ENCODE data around the gene TM4SF1.

TM4SF1 gene

DNA sequence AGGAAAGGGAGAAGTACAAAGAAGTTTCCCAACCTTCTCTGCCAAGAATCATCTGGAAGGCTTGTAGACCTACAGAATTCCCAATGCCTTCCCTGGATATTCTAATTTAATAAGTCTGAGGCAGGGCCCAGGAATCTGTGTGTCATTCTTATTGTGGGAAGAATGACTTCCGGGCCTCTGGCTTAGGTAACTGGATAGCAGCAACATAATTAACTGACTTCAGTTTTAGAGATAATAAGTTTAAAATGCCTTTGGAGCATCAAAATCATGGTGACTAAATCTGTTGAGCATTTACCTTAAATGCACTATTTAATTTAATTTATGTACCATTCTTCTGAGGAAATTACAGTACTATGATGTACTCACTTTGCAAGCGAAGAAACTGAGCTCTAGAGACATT, 44.3 kb upstream of the TM4SF1 start:
- H3K36me3 ChIP-seq (replicated peaks; ENCODE audit: insufficient read depth, low read length): no peaks in the 10 kb centered on the region
- no peak overlapping the region for H3K27ac ChIP-seq (ENCODE audit: low read length)
- H3K27me3 ChIP-seq (replicated peaks; ENCODE audit: insufficient read depth, low read length): no peaks in the 10 kb centered on the region
- H2AFZ ChIP-seq (ENCODE audit: low read length): no peak overlapping the region
- H3K9me3 ChIP-seq (replicated peaks; ENCODE audit: insufficient read depth, low read length): no peaks in the 10 kb centered on the region
- no peaks in the 10 kb centered on the region for H3F3A ChIP-seq (ENCODE audit: insufficient read depth, low read length)
- TF ChIP-seq EZH2 (optimal IDR thresholded peaks at IDR 0.05; ENCODE audit: low read depth, low read length) (no peak), EZH2phosphoT487 (IDR thresholded peaks at IDR 0.05; ENCODE audit: low read length) (no peak)
- TF ChIP-seq, protein P1, sequence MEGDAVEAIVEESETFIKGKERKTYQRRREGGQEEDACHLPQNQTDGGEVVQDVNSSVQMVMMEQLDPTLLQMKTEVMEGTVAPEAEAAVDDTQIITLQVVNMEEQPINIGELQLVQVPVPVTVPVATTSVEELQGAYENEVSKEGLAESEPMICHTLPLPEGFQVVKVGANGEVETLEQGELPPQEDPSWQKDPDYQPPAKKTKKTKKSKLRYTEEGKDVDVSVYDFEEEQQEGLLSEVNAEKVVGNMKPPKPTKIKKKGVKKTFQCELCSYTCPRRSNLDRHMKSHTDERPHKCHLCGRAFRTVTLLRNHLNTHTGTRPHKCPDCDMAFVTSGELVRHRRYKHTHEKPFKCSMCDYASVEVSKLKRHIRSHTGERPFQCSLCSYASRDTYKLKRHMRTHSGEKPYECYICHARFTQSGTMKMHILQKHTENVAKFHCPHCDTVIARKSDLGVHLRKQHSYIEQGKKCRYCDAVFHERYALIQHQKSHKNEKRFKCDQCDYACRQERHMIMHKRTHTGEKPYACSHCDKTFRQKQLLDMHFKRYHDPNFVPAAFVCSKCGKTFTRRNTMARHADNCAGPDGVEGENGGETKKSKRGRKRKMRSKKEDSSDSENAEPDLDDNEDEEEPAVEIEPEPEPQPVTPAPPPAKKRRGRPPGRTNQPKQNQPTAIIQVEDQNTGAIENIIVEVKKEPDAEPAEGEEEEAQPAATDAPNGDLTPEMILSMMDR (IDR thresholded peaks at IDR 0.05; ENCODE audit: low read length): no peak
- no peaks in the 10 kb centered on the region for H3K4me1 ChIP-seq (ENCODE audit: low read length)
- H3K4me2 ChIP-seq (ENCODE audit: low read depth, low read length): no peak overlapping the region
- H3K9me2 ChIP-seq (replicated peaks; ENCODE audit: insufficient read depth, low read length): no peaks in the 10 kb centered on the region
- H3K4me3 ChIP-seq (ENCODE audit: low read length): no peak overlapping the region
- DNase-seq: no peak
- H3K9ac ChIP-seq (ENCODE audit: low read length): no peak overlapping the region
- H4K20me1 ChIP-seq (ENCODE audit: insufficient read depth, low read length): no peaks in the 10 kb centered on the region
- no peaks in the 10 kb centered on the region for H3K79me2 ChIP-seq (ENCODE audit: low read length)

DNA sequence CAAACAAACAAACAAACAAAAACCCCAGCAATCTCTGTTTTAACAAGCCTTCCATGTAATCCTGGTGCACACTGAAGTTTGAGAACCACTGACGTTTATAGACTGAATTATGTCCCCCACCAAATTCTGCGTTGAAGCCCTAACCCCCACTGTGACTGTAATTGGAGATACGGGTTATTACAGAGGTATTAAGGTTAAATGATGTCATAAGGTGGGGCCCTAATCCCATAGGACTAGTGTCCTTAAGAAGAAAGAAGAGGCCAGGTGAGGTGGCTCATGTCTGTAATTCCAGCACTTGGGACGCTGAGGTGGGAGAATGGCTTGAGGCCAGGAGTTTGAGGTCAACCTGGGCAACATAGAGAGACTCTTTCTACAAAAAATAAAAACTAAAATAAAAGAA, 42.4 kb upstream of the TM4SF1 start:
- Histone ChIP-seq H3K27ac (ENCODE audit: low read length) (no peak overlapping the region), H3K9me3 (replicated peaks; ENCODE audit: insufficient read depth, low read length) (no peaks in the 10 kb centered on the region), H2AFZ (ENCODE audit: low read length) (no peak overlapping the region), H3K9ac (ENCODE audit: low read length) (no peak overlapping the region), H3K79me2 (ENCODE audit: low read length) (no peaks in the 10 kb centered on the region), H3K4me1 (ENCODE audit: low read length) (no peaks in the 10 kb centered on the region), H3K4me2 (ENCODE audit: low read depth, low read length) (no peak overlapping the region), H3K36me3 (replicated peaks; ENCODE audit: insufficient read depth, low read length) (no peaks in the 10 kb centered on the region), H3F3A (ENCODE audit: insufficient read depth, low read length) (no peaks in the 10 kb centered on the region), H3K27me3 (replicated peaks; ENCODE audit: insufficient read depth, low read length) (no peaks in the 10 kb centered on the region), H3K4me3 (ENCODE audit: low read length) (no peak overlapping the region), H3K9me2 (replicated peaks; ENCODE audit: insufficient read depth, low read length) (no peaks in the 10 kb centered on the region), H4K20me1 (ENCODE audit: insufficient read depth, low read length) (no peaks in the 10 kb centered on the region)
- no peak for DNase-seq
- TF ChIP-seq EZH2phosphoT487 (IDR thresholded peaks at IDR 0.05; ENCODE audit: low read length) (no peak), EZH2 (optimal IDR thresholded peaks at IDR 0.05; ENCODE audit: low read depth, low read length) (no peak)
- TF ChIP-seq, protein P1 (IDR thresholded peaks at IDR 0.05; ENCODE audit: low read length): no peak

DNA sequence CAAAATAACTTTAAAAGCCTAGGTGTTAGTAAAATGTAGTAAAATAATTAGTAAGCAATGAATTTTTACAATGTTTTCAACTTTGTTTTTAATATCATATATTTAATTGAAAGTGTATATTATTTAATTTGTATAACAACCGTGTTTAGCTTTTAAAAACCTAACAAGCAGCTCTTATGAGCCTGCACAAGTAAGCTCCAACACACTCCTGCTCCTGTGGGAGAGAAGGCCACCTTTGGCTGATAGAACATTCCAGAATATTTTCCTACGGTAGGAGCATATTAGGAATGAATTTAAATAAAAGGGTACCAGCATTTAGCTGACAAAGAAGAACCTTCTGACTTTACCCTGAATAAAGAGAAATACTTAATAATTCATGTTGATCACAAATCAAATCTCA, 40.3 kb upstream of the TM4SF1 start:
- Histone ChIP-seq H3K9me2 (replicated peaks; ENCODE audit: insufficient read depth, low read length) (no peaks in the 10 kb centered on the region), H3K27ac (ENCODE audit: low read length) (no peak overlapping the region)
- TF ChIP-seq, protein P1 (IDR thresholded peaks at IDR 0.05; ENCODE audit: low read length): no peak
- TF ChIP-seq EZH2phosphoT487 (IDR thresholded peaks at IDR 0.05; ENCODE audit: low read length) (no peak), EZH2 (optimal IDR thresholded peaks at IDR 0.05; ENCODE audit: low read depth, low read length) (no peak)

More for the DNA sequence above, 40.3 kb upstream of the TM4SF1 start:
- H4K20me1 ChIP-seq (ENCODE audit: insufficient read depth, low read length): no peaks in the 10 kb centered on the region
- H3K4me2 ChIP-seq (ENCODE audit: low read depth, low read length): no peak overlapping the region
- H2AFZ ChIP-seq (ENCODE audit: low read length): no peak overlapping the region
- no peak for DNase-seq
- no peak overlapping the region for H3K4me3 ChIP-seq (ENCODE audit: low read length)
- no peaks in the 10 kb centered on the region for H3K36me3 ChIP-seq (replicated peaks; ENCODE audit: insufficient read depth, low read length)
- H3K4me1 ChIP-seq (ENCODE audit: low read length): no peaks in the 10 kb centered on the region
- no peaks in the 10 kb centered on the region for H3F3A ChIP-seq (ENCODE audit: insufficient read depth, low read length)
- no peaks in the 10 kb centered on the region for H3K27me3 ChIP-seq (replicated peaks; ENCODE audit: insufficient read depth, low read length)
- no peaks in the 10 kb centered on the region for H3K79me2 ChIP-seq (ENCODE audit: low read length)
- H3K9ac ChIP-seq (ENCODE audit: low read length): no peak overlapping the region
- no peaks in the 10 kb centered on the region for H3K9me3 ChIP-seq (replicated peaks; ENCODE audit: insufficient read depth, low read length)

All from MM.1S (cell line).